Tibial nerve (tissue), 3 donors: ENCODE results near the gene NRXN2.

Source experiments
- CTCF ChIP-seq, 5 experiments: fragments of 200-600 bp in 3 of 5; fragments of 450-650 bp in 2 of 5; sonication (generic) in 3 of 5; IDR thresholded peaks; one replicate each; pipeline ENCODE4 v1.5.1; 2016 to 2019; ENCODE audit warnings: antibody characterized with exemption in 5 of 5, mild to moderate bottlenecking in 3 of 5, moderate library complexity in 2 of 5
- POLR2A ChIP-seq, 2 donors: fragments of 450-650 bp; IDR thresholded peaks; one replicate each; pipeline ENCODE4 v1.6.1; 2017; ENCODE audit warnings: antibody characterized with exemption in 2 of 2, mild to moderate bottlenecking in 2 of 2, moderate library complexity in 2 of 2

GRCh38 chr11:64571050-64571409 lies 152.0 kb downstream of the NRXN2 start:
- TF ChIP-seq CTCF (IDR thresholded peaks at IDR 0.05), result no peak
- TF ChIP-seq POLR2A (IDR thresholded peaks at IDR 0.05), result no peak
